Trophoblast cell (in vitro differentiated cells and primary cell): Measurements from ENCODE around the gene TMEM231.

Source experiments
- DNase-seq, 2 donors: peaks; one replicate each; pipeline ENCODE4 v3.0.0-alpha.2; 2016
- H2AFZ ChIP-seq: 2 replicates; pipeline ENCODE4 v1.6.1; 2013; ENCODE audit warnings: low read length, moderate library complexity, mild to moderate bottlenecking; ENCODE audit not compliant: insufficient read depth, poor library complexity
- H2AK5ac ChIP-seq: 2 replicates; pipeline ENCODE4 v1.6.1; 2013; ENCODE audit warnings: mild to moderate bottlenecking, low read length
- H2BK120ac ChIP-seq: 2 replicates; pipeline ENCODE4 v1.6.1; 2013; ENCODE audit warnings: low read length, mild to moderate bottlenecking, moderate library complexity; ENCODE audit not compliant: insufficient read depth, poor library complexity
- H2BK12ac ChIP-seq: 2 replicates; pipeline ENCODE4 v1.6.1; 2013; ENCODE audit warnings: mild to moderate bottlenecking, low read length, moderate library complexity
- H2BK5ac ChIP-seq: 2 replicates; pipeline ENCODE4 v1.6.1; 2013; ENCODE audit warnings: low read length, low read depth, moderate library complexity, mild to moderate bottlenecking; ENCODE audit not compliant: poor library complexity
- H3K14ac ChIP-seq: 2 replicates; pipeline ENCODE4 v1.6.1; 2013; ENCODE audit warnings: mild to moderate bottlenecking, low read length
- H3K18ac ChIP-seq: 2 replicates; pipeline ENCODE4 v1.6.1; 2013; ENCODE audit warnings: mild to moderate bottlenecking, low read length
- H3K23ac ChIP-seq: 2 replicates; pipeline ENCODE4 v1.6.1; 2013; ENCODE audit warnings: low read length
- H3K27ac ChIP-seq: 2 replicates; pipeline ENCODE4 v1.5.1; 2013; ENCODE audit warnings: low read depth, mild to moderate bottlenecking, inconsistent platforms, low read length, moderate library complexity
- H3K27me3 ChIP-seq: 2 replicates; pipeline ENCODE4 v1.6.1; 2013; ENCODE audit warnings: inconsistent platforms, mild to moderate bottlenecking, low read length, moderate library complexity; ENCODE audit not compliant: insufficient read depth
- H3K36me3 ChIP-seq, 2 experiments: 1 replicate in 1 of 2; 2 replicates in 1 of 2; pipeline ENCODE4 v1.6.1; 2013; ENCODE audit warnings: low read length in 2 of 2, mild to moderate bottlenecking in 2 of 2, moderate library complexity in 1 of 2; ENCODE audit not compliant: insufficient read depth in 2 of 2, control insufficient read depth in 1 of 2
- H3K4ac ChIP-seq: 2 replicates; pipeline ENCODE4 v1.6.1; 2013; ENCODE audit warnings: low read depth, mild to moderate bottlenecking, low read length, moderate library complexity
- H3K4me1 ChIP-seq, 2 experiments: 1 replicate in 1 of 2; 2 replicates in 1 of 2; pipeline ENCODE4 v1.6.1; 2013; ENCODE audit warnings: low read length in 2 of 2, mild to moderate bottlenecking in 2 of 2, moderate library complexity in 1 of 2; ENCODE audit not compliant: insufficient read depth in 2 of 2, control insufficient read depth in 1 of 2
- H3K4me2 ChIP-seq: 2 replicates; pipeline ENCODE4 v1.6.1; 2013; ENCODE audit warnings: inconsistent platforms, mild to moderate bottlenecking, low read length, moderate library complexity
- H3K4me3 ChIP-seq: 2 replicates; pipeline ENCODE4 v1.5.1; 2013; ENCODE audit warnings: mild to moderate bottlenecking, low read depth, low read length, inconsistent platforms
- H3K79me1 ChIP-seq: one replicate; pipeline ENCODE4 v1.6.1; 2013; ENCODE audit warnings: low read length
- H3K79me2 ChIP-seq: 2 replicates; pipeline ENCODE4 v1.6.1; 2013; ENCODE audit warnings: low read length, mild to moderate bottlenecking; ENCODE audit not compliant: control insufficient read depth, insufficient read depth, poor library complexity
- H3K9ac ChIP-seq: 2 replicates; pipeline ENCODE4 v1.6.1; 2013; ENCODE audit warnings: mild to moderate bottlenecking, low read length
- H3K9me3 ChIP-seq: 2 replicates; pipeline ENCODE4 v1.6.1; 2013; ENCODE audit warnings: low read depth, mild to moderate bottlenecking, control low read depth, inconsistent platforms, low read length; ENCODE audit not compliant: insufficient read depth
- H4K12ac ChIP-seq: 2 replicates; pipeline ENCODE4 v1.6.1; 2013; ENCODE audit warnings: low read depth, mild to moderate bottlenecking, low read length, moderate library complexity
- H4K8ac ChIP-seq: 2 replicates; pipeline ENCODE4 v1.6.1; 2013; ENCODE audit warnings: low read depth, mild to moderate bottlenecking, low read length, moderate library complexity
- H4K91ac ChIP-seq: one replicate; pipeline ENCODE4 v1.6.1; 2013; ENCODE audit warnings: low read depth, mild to moderate bottlenecking, low read length, moderate library complexity
- WGBS: extraction: QIAGEN DNeasy Blood & Tissue Kit; methylation state at CpG from one replicate; pipeline ENCODE4 v1.1.7; 2013; ENCODE audit warnings: missing lambda C conversion rate; ENCODE audit not compliant: insufficient read length, insufficient coverage; ENCODE audit errors: extremely low coverage; 5-methylcytosine and 5-hydroxymethylcytosine counted together

The TMEM231 gene

GRCh38 chr16:75556431-75556950 lies 439 bp upstream of the TMEM231 start:
- peak overlapping the region; percentile 85 for H2AFZ ChIP-seq
- peaks cover 2% of the 10 kb centered on the region for H3K79me1 ChIP-seq
- no peak overlapping the region for H3K18ac ChIP-seq
- H4K8ac ChIP-seq, result peak overlapping the region; percentile 77
- H3K27ac ChIP-seq, result no peak overlapping the region
- H2BK120ac ChIP-seq, result no peak overlapping the region
- H4K12ac ChIP-seq, result no peak overlapping the region
- no peaks in the 10 kb centered on the region for H3K27me3 ChIP-seq
- H3K4me2 ChIP-seq, result peak overlapping the region; percentile 95
- no CpG with 5 or more reads among the region's 16 CpGs for WGBS
- no peak overlapping the region for H3K9ac ChIP-seq
- H3K9me3 ChIP-seq, result no peaks in the 10 kb centered on the region
- peaks cover 3 to 10% of the 10 kb centered on the region in 2 experiments for H3K4me1 ChIP-seq
- peak overlapping the region; percentile 25 for H4K91ac ChIP-seq
- no peak overlapping the region for H3K4ac ChIP-seq
- H2BK12ac ChIP-seq, result no peak overlapping the region
- H2BK5ac ChIP-seq, result no peak overlapping the region
- no peaks in the 10 kb centered on the region for H3K79me2 ChIP-seq
- H2AK5ac ChIP-seq, result no peak overlapping the region
- H3K14ac ChIP-seq, result no peak overlapping the region
- H3K4me3 ChIP-seq, result no peak overlapping the region
- no peaks in the 10 kb centered on the region for H3K36me3 ChIP-seq
- H3K23ac ChIP-seq, result no peak overlapping the region
- no peak for DNase-seq

GRCh38 chr16:75555213-75555706 lies 792 bp downstream of the TMEM231 start:
- peak overlapping the region; percentile 42 for H4K91ac ChIP-seq
- H2BK120ac ChIP-seq, result no peak overlapping the region
- peak overlapping the region; percentile 95 for H3K4me2 ChIP-seq
- no peak overlapping the region for H3K4ac ChIP-seq
- H3K36me3 ChIP-seq, result no peaks in the 10 kb centered on the region
- no CpG with 5 or more reads among the region's 26 CpGs for WGBS
- H2BK5ac ChIP-seq, result no peak overlapping the region
- peak; percentile 71 to 74 for DNase-seq
- H3K23ac ChIP-seq, result no peak overlapping the region
- peak overlapping the region; percentile 33 for H3K18ac ChIP-seq
- H3K4me1 ChIP-seq, result peaks cover 3 to 10% of the 10 kb centered on the region in 2 experiments
- H3K27me3 ChIP-seq, result no peaks in the 10 kb centered on the region
- H3K4me3 ChIP-seq, result peak overlapping the region; percentile 84
- peak overlapping the region; percentile 79 for H4K8ac ChIP-seq
- H3K79me2 ChIP-seq, result no peaks in the 10 kb centered on the region
- no peak overlapping the region for H3K14ac ChIP-seq
- peak overlapping the region; percentile 85 for H2AFZ ChIP-seq
- H3K9me3 ChIP-seq, result no peaks in the 10 kb centered on the region
- no peak overlapping the region for H3K27ac ChIP-seq
- peak overlapping the region; percentile 48 for H4K12ac ChIP-seq
- H2AK5ac ChIP-seq, result no peak overlapping the region
- H3K9ac ChIP-seq, result no peak overlapping the region
- peaks cover 2% of the 10 kb centered on the region for H3K79me1 ChIP-seq
- no peak overlapping the region for H2BK12ac ChIP-seq

DNA sequence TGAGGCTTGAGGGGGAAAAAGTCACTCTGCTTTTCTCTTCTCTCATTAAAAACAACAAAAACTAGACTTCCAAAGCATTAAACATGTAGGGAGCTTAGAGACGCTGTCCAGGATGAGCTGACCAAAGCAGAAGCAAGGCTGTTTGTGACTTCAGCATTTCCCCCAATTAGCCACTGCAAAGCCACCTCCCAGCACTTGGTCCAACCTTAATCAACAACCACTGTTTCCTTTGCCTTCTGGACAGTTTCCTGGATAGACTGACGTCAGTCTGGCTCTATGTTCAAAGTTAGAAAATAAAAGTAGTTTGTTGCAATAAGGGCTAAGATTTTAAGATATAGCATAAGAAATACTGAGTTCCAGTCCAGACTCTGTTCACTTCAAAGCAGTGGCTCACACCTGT lies 3.1 kb downstream of the TMEM231 start:
- no peak overlapping the region for H3K4me3 ChIP-seq
- no peak overlapping the region for H4K8ac ChIP-seq
- no peak overlapping the region for H2AK5ac ChIP-seq
- no peak overlapping the region for H3K4ac ChIP-seq
- no peak overlapping the region for H4K12ac ChIP-seq
- H3K27ac ChIP-seq, result no peak overlapping the region
- H3K4me1 ChIP-seq, result peaks cover 0 to 3% of the 10 kb centered on the region in 2 experiments
- no peak overlapping the region for H3K14ac ChIP-seq
- no peak overlapping the region for H3K23ac ChIP-seq
- H2BK120ac ChIP-seq, result no peak overlapping the region
- no peak overlapping the region for H3K18ac ChIP-seq
- no peaks in the 10 kb centered on the region for H3K9me3 ChIP-seq
- no peaks in the 10 kb centered on the region for H3K36me3 ChIP-seq
- DNase-seq, result no peak
- H2BK5ac ChIP-seq, result no peak overlapping the region
- no peaks in the 10 kb centered on the region for H3K79me2 ChIP-seq
- H3K4me2 ChIP-seq, result no peak overlapping the region
- no peak overlapping the region for H2AFZ ChIP-seq
- H3K79me1 ChIP-seq, result peaks cover 2% of the 10 kb centered on the region
- H2BK12ac ChIP-seq, result no peak overlapping the region
- H3K27me3 ChIP-seq, result no peaks in the 10 kb centered on the region
- H4K91ac ChIP-seq, result no peak overlapping the region
- no peak overlapping the region for H3K9ac ChIP-seq
- WGBS, result no CpG with 5 or more reads among the region's 2 CpGs

- H3K79me2 ChIP-seq, result no peaks in the 10 kb centered on the region
- no CpG with 5 or more reads among the region's 7 CpGs for WGBS
These were observed 5.8 kb downstream of the TMEM231 start for GRCh38 chr16:75550211-75550662.

More at GRCh38 chr16:75550211-75550662, 5.8 kb downstream of the TMEM231 start:
- H3K18ac ChIP-seq, result no peak overlapping the region
- no peak overlapping the region for H4K12ac ChIP-seq
- no peak overlapping the region for H3K4me2 ChIP-seq
- H2AFZ ChIP-seq, result no peak overlapping the region
- no peak overlapping the region for H3K27ac ChIP-seq
- DNase-seq, result peak; percentile 73 to 74
- no peak overlapping the region for H2AK5ac ChIP-seq
- no peak overlapping the region for H2BK12ac ChIP-seq
- H3K9ac ChIP-seq, result no peak overlapping the region
- no peak overlapping the region for H4K91ac ChIP-seq
- H3K4me1 ChIP-seq, result no peaks in the 10 kb centered on the region
- H3K14ac ChIP-seq, result no peak overlapping the region
- no peak overlapping the region for H4K8ac ChIP-seq
- no peaks in the 10 kb centered on the region for H3K79me1 ChIP-seq
- no peak overlapping the region for H2BK120ac ChIP-seq
- no peak overlapping the region for H3K23ac ChIP-seq
- no peaks in the 10 kb centered on the region for H3K9me3 ChIP-seq
- H3K4me3 ChIP-seq, result no peak overlapping the region
- no peak overlapping the region for H2BK5ac ChIP-seq
- no peaks in the 10 kb centered on the region for H3K27me3 ChIP-seq
- no peaks in the 10 kb centered on the region for H3K36me3 ChIP-seq
- no peak overlapping the region for H3K4ac ChIP-seq
